SHP77 treated with DMSO at 0.1 percent for 48 hours (cell line): Measurements from ENCODE around the gene LINC00632.

Source experiments
- DNase-seq: peaks from one replicate; lab custom pipeline; 2025; lab: John Stamatoyannopoulos, UW

Gene LINC00632

GRCh38 chrX:140765043-140765784 is 55.7 kb downstream of the LINC00632 start:
- DNase-seq: no peak

- DNase-seq: no peak
These were observed 56.6 kb downstream of the LINC00632 start for GRCh38 chrX:140766024-140766611.

- no peak for DNase-seq
These were observed 58.1 kb downstream of the LINC00632 start for GRCh38 chrX:140767646-140768045.

- DNase-seq: no peak
These were observed 65.7 kb downstream of the LINC00632 start for GRCh38 chrX:140775211-140775610.

GRCh38 chrX:140776320-140776719 is 66.8 kb downstream of the LINC00632 start:
- DNase-seq: no peak

GRCh38 chrX:140794642-140795041 is 85.1 kb downstream of the LINC00632 start:
- DNase-seq: no peak

- no peak for DNase-seq
These were observed 89.7 kb downstream of the LINC00632 start for GRCh38 chrX:140799216-140799615.

- DNase-seq: no peak
These were observed 94.7 kb downstream of the LINC00632 start for GRCh38 chrX:140804292-140804691.

GRCh38 chrX:140815868-140816267 is 106.3 kb downstream of the LINC00632 start:
- DNase-seq: no peak

GRCh38 chrX:140817943-140818342 is 108.4 kb downstream of the LINC00632 start:
- DNase-seq: no peak

GRCh38 chrX:140821280-140821679 is 111.7 kb downstream of the LINC00632 start:
- DNase-seq: no peak

- DNase-seq: no peak
These were observed 112.6 kb downstream of the LINC00632 start for GRCh38 chrX:140822184-140822583.

GRCh38 chrX:140822861-140823260 is 113.3 kb downstream of the LINC00632 start:
- DNase-seq: no peak

- no peak for DNase-seq
These were observed 127.3 kb downstream of the LINC00632 start for GRCh38 chrX:140836874-140837273.
